GM12892 (cell line): ENCODE data around the gene ADAMTSL1.

Experiments
- POLR2A ChIP-seq: IDR thresholded peaks from 2 replicates; pipeline ENCODE4 v1.6.1; 2011; ENCODE audit warnings: low read depth, low read length, control low read depth
- POLR2AphosphoS5 ChIP-seq: IDR thresholded peaks from 2 replicates; pipeline ENCODE4 v1.6.1; 2011; ENCODE audit warnings: low read depth, low read length, control low read depth

GRCh38 chr9:18689921-18690320 is 216.0 kb downstream of the ADAMTSL1 start:
- no peak for TF ChIP-seq POLR2A
- no peak for TF ChIP-seq POLR2AphosphoS5
